AG09309 (cell line): Measurements from ENCODE around the gene LARP1.

Source experiments
- DNase-seq: peaks from one replicate; pipeline ENCODE4 v3.0.0-alpha.2; 2010; ENCODE audit warnings: low read depth
- H3K4me3 ChIP-seq: 2 replicates; pipeline ENCODE4 v1.5.1; 2011; ENCODE audit warnings: mild to moderate bottlenecking, low read depth, low read length, moderate library complexity; ENCODE audit not compliant: control insufficient read depth
- TF ChIP-seq, protein P1 (sequence below): IDR thresholded peaks from 2 replicates; pipeline ENCODE4 v1.5.1; 2011; ENCODE audit warnings: mild to moderate bottlenecking, low read depth, low read length, inconsistent platforms; ENCODE audit not compliant: insufficient read depth, control insufficient read depth; ENCODE audit errors: missing control alignments

LARP1 gene

GRCh38 chr5:154794525-154795234, 39.5 kb downstream of the LARP1 start:
- TF ChIP-seq, protein P1, sequence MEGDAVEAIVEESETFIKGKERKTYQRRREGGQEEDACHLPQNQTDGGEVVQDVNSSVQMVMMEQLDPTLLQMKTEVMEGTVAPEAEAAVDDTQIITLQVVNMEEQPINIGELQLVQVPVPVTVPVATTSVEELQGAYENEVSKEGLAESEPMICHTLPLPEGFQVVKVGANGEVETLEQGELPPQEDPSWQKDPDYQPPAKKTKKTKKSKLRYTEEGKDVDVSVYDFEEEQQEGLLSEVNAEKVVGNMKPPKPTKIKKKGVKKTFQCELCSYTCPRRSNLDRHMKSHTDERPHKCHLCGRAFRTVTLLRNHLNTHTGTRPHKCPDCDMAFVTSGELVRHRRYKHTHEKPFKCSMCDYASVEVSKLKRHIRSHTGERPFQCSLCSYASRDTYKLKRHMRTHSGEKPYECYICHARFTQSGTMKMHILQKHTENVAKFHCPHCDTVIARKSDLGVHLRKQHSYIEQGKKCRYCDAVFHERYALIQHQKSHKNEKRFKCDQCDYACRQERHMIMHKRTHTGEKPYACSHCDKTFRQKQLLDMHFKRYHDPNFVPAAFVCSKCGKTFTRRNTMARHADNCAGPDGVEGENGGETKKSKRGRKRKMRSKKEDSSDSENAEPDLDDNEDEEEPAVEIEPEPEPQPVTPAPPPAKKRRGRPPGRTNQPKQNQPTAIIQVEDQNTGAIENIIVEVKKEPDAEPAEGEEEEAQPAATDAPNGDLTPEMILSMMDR, result no peak
- H3K4me3 ChIP-seq, result no peak overlapping the region
- peak; percentile 27 for DNase-seq

DNA sequence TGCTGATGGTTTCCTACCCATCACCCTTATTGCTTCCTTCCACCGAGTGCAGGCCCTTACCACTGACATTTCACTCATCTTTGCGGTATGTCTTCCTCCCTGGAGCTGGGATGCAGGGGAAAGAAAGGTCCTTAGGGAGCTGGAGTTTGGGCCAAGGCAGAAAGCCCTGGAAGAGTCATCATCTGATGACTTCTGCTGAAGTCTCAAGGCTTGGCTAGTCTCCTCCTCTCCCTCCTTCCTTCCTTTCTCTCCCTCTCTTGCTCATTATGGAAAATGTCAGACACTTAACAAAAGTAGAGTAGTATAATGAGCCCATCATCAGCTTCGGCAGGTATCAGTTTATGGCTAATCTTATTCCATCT, 40.0 kb downstream of the LARP1 start:
- H3K4me3 ChIP-seq, result no peak overlapping the region
- no peak for DNase-seq
- TF ChIP-seq, protein P1, result no peak

DNA sequence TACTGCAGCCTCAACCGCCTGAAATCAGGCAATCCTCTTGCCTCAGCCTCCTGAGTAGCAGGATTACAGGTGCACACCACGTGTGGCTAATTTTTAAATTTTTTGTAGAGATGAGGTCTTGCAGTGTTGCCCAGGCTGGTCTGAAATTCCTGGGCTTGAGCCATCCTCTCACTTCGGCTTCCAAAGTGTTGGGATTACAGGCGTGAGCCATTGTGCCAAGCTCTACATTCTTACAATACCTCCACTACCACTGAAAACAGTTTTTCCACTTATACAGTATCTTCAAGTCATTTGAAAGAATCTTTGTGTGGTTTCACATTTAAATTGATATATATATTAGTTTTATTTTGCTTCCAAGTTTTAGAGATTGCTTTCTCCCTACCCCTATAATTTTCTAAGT, 42.6 kb downstream of the LARP1 start:
- no peak for DNase-seq
- no peak overlapping the region for H3K4me3 ChIP-seq
- TF ChIP-seq, protein P1, result no peak

- TF ChIP-seq, protein P1, result no peak
- DNase-seq, result no peak
- H3K4me3 ChIP-seq, result no peak overlapping the region
These were observed 45.4 kb downstream of the LARP1 start for GRCh38 chr5:154800582-154800981.

- H3K4me3 ChIP-seq, result no peak overlapping the region
- TF ChIP-seq, protein P1, result no peak
- no peak for DNase-seq
These were observed 45.9 kb downstream of the LARP1 start for GRCh38 chr5:154801083-154801482.

DNA sequence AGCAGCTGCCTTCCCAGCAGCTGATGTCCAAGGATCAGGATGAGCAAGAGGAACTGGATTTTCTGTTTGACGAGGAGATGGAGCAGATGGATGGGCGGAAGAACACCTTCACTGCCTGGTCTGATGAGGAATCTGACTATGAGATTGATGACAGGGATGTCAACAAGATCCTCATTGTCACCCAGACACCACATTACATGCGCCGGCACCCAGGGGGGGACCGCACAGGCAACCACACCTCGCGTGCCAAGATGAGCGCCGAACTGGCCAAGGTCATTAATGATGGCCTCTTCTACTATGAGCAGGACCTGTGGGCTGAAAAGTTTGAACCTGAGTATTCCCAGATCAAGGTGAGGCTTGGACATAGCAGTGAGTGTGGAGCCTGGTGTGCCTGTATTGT, 46.9 kb downstream of the LARP1 start:
- no peak overlapping the region for H3K4me3 ChIP-seq
- DNase-seq, result no peak
- TF ChIP-seq, protein P1, result no peak

DNA sequence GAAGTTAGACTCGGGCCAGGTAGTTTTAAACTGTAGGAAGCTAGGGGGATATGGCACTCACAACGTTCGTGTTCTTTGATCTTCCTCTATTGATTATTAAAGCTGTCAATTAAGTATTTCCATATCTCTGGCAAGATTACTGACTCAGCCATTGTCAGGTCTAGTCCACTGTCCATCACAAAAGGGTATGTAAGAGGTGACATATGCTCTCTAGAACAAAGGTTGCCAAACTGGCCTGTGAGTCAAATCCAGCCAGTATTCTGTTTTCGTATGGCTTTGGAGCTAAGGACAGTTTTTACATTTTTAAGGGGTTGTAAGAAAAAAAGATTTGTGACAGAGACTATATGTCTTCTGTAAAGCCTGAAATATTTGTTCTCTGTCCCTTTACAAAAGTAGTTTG, 51.0 kb downstream of the LARP1 start:
- TF ChIP-seq, protein P1, result no peak
- no peak overlapping the region for H3K4me3 ChIP-seq
- no peak for DNase-seq
